NCI-H146 (cell line): Measurements from ENCODE around the gene CCDC77.

ENCODE experiments used
- DNase-seq: peaks from one replicate; lab custom pipeline; 2025; lab: John Stamatoyannopoulos, UW

The CCDC77 gene

DNA sequence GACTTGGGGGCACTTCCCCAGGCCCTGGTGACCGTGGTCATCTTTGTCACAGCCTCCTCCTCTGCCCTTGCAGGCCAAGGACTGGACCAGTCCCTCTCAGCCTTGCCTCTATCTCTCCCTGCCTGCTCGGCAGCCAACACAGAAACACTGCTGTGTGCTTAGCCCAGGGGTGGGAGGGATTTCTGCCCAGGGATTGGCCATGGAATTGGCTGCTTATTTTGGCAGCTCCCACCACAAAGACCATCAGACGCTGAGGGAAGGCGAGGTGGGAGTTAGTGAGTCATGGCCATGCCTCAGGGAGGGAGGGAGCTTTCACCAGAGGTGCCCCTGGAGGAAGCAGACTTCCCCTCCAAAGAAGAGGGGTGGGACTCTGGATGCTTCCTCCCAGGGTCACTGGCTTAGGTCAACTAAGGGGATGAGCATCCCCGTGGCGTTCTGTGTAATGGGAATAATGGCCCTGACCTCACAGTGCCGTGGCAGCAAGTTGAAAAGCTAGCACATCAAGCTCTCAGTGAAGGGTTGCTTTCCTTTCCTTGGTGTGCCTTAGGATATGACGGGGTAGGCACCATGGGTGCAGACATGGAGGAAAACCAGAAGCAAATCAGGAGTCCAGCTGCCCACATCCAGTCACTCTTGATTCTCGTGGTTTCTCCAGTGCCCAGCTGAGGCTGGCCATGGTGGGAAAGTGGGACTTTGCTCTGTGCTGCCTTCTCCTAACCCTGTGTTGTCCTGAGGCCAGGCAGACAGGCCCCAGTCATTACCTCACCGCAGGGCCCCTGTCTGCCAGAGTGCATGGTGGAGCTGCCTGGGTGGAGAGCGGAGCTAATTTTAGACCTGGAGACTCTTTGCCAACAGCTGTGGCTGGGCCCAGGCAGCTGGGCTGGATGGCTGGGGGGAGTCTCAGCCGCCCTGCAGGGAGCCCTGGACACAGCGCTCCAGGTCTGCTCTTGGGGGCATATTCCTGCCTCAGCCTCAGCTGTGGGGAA lies 79.7 kb downstream of the CCDC77 start:
- peak; percentile 86 for DNase-seq

GRCh38 chr12:482061-482460 lies 80.6 kb downstream of the CCDC77 start:
- no peak for DNase-seq

- DNase-seq: no peak
These were observed 82.7 kb downstream of the CCDC77 start for GRCh38 chr12:484096-484495.

GRCh38 chr12:490260-490659 lies 88.8 kb downstream of the CCDC77 start:
- no peak for DNase-seq
